GM11168 (cell line): ENCODE data around the gene MMAB.

Source experiments
- in situ Hi-C: fragments of 300-500 bp; cut with MboI; formaldehyde crosslinking; loops from one replicate; pipeline ENCODE4 v1.12.0; 2022; ENCODE audit warnings: low sequenced_read_pairs; ENCODE audit not compliant: unreplicated experiment

MMAB gene

GRCh38 chr12:109545826-109546225 lies 27.5 kb downstream of the MMAB start:
- in situ Hi-C loops: no loop called here

GRCh38 chr12:109544955-109545531 lies 28.3 kb downstream of the MMAB start:
- in situ Hi-C loops: no loop called here

GRCh38 chr12:109542876-109543275 lies 30.4 kb downstream of the MMAB start:
- in situ Hi-C loops: no loop called here

GRCh38 chr12:109542014-109542413 lies 31.3 kb downstream of the MMAB start:
- in situ Hi-C loops: no loop called here

GRCh38 chr12:109541413-109541726 lies 31.9 kb downstream of the MMAB start:
- in situ Hi-C loops: no loop called here

- in situ Hi-C loops: no loop called here
Measured at GRCh38 chr12:109540526-109541412, 32.5 kb downstream of the MMAB start.

GRCh38 chr12:109539508-109539907 lies 33.8 kb downstream of the MMAB start:
- in situ Hi-C loops: no loop called here

- in situ Hi-C loops: no loop called here
Measured at GRCh38 chr12:109538191-109538863, 35.0 kb downstream of the MMAB start.

GRCh38 chr12:109537136-109537535 lies 36.2 kb downstream of the MMAB start:
- in situ Hi-C loops: no loop called here

- in situ Hi-C loops: no loop called here
Measured at GRCh38 chr12:109535863-109536250, 37.4 kb downstream of the MMAB start.

GRCh38 chr12:109535231-109535862 lies 38.0 kb downstream of the MMAB start:
- in situ Hi-C loops: no loop called here

- in situ Hi-C loops: no loop called here
Measured at GRCh38 chr12:109534456-109534855, 38.8 kb downstream of the MMAB start.

- in situ Hi-C loops: no loop called here
Measured at GRCh38 chr12:109533487-109533740, 39.9 kb downstream of the MMAB start.

- in situ Hi-C loops: no loop called here
Measured at GRCh38 chr12:109532721-109533486, 40.4 kb downstream of the MMAB start.

GRCh38 chr12:109531411-109531810 lies 41.9 kb downstream of the MMAB start:
- in situ Hi-C loops: no loop called here

- in situ Hi-C loops: no loop called here
Measured at GRCh38 chr12:109529691-109530640, 43.3 kb downstream of the MMAB start.

GRCh38 chr12:109527489-109528123 lies 45.7 kb downstream of the MMAB start:
- in situ Hi-C loops: no loop called here

- in situ Hi-C loops: no loop called here
Measured at GRCh38 chr12:109525279-109525585, 48.1 kb downstream of the MMAB start.
